Retinal pigment epithelial cell (primary cell): ENCODE results near the gene MRPL34.

Experiments
- DNase-seq: peaks from one replicate; pipeline ENCODE4 v3.0.0-alpha.2; 2010; ENCODE audit warnings: low read depth
- H3K4me3 ChIP-seq: 2 replicates; pipeline ENCODE4 v1.5.1; 2011; ENCODE audit warnings: mild to moderate bottlenecking, low read length, control low read depth, moderate library complexity
- TF ChIP-seq, protein P1 (sequence below): conservative IDR thresholded peaks from 2 replicates; pipeline ENCODE4 v1.5.1; 2011; ENCODE audit warnings: low read depth, low read length, control low read depth, inconsistent platforms

The MRPL34 gene

DNA sequence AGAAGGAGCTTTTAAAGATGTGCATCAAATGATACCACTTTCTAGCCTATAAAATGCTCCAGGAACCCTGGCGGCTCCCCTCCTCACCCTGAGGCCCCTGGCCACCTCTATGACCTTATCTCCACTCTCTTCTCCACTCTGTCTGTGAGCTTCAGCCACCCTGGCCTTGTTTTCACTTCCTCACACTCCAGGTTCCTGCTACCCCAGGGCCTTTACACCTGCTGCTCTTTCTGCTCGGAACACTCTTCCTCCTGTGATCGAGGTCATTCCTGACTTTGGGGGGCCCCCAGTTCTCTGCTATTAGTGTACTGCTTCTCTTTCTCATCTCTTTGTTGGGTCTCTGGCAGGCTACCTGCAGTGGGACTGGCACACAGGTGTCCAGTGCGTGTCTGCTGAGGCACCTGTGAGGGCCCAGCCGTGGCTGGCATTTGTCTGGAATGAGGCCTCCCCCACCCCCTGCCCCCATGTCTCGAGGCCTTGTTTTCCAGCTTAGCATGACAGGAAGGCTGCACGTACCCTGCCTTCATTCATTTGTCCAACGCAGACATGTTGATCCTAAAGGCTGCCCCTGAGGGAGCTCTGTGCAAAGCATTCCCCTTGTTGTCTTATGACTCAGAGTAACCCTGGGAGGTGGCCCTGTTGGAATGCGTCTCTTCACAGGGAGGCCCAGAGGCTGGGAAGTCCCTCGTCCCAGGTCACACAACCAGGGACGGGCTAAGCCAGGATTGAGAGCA, 6.0 kb downstream of the MRPL34 start:
- no peak for DNase-seq
- TF ChIP-seq, protein P1, sequence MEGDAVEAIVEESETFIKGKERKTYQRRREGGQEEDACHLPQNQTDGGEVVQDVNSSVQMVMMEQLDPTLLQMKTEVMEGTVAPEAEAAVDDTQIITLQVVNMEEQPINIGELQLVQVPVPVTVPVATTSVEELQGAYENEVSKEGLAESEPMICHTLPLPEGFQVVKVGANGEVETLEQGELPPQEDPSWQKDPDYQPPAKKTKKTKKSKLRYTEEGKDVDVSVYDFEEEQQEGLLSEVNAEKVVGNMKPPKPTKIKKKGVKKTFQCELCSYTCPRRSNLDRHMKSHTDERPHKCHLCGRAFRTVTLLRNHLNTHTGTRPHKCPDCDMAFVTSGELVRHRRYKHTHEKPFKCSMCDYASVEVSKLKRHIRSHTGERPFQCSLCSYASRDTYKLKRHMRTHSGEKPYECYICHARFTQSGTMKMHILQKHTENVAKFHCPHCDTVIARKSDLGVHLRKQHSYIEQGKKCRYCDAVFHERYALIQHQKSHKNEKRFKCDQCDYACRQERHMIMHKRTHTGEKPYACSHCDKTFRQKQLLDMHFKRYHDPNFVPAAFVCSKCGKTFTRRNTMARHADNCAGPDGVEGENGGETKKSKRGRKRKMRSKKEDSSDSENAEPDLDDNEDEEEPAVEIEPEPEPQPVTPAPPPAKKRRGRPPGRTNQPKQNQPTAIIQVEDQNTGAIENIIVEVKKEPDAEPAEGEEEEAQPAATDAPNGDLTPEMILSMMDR = no peak
- H3K4me3 ChIP-seq = no peak overlapping the region

GRCh38 chr19:17312189-17313113, 6.8 kb downstream of the MRPL34 start:
- H3K4me3 ChIP-seq = no peak overlapping the region
- no peak for DNase-seq
- TF ChIP-seq, protein P1 = no peak

DNA sequence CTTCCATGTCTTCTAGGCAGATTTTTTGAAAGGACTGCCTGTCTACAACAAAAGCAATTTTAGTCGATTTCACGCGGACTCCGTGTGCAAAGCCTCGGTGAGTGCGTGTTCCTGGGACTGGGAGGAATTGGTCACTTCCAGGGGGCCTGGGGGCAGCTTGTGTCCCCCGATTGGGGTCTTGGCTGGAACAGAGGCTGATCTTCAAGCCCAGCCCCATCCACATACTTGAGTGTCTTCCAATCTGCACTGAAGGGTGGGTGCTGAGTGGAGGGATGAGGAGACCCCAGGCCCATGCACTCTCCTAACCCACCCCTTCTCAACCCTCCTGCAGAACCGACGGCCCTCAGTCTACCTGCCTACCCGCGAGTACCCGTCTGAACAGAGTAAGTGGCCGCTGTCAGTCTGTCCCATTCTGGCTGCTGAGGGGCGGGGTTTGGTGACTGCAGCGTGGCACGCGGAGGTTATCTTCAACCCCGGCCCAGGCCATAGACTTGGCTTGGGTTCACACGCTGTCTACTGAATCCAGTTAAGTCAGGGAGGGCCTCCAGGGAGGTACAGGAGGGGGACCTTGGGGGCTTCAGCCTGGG, 8.4 kb downstream of the MRPL34 start:
- TF ChIP-seq, protein P1 = no peak

DNA sequence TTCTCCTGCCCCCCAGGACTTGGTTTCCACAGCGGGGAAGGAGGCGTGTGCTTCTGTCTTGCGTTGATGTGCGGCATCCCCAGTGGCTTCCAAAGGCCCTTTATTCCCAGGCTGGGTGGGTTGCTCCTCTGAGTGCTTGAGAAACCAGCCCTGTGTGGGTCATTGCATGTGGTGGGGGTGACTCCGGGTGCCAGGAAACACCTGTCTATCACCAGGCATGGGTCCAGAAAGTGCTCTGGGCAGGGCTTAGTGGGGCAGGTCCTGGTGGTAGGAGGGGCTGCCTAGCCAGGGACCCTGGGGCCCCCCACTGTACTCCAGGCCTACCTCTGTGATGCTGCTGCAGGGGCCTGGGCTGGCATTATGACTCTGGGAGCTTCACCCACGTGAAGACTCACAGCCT, 13.3 kb downstream of the MRPL34 start:
- DNase-seq = no peak
- TF ChIP-seq, protein P1 = no peak
- H3K4me3 ChIP-seq = no peak overlapping the region

More for the DNA sequence above, 8.4 kb downstream of the MRPL34 start:
- H3K4me3 ChIP-seq = no peak overlapping the region
- DNase-seq = no peak

- no peak overlapping the region for H3K4me3 ChIP-seq
- TF ChIP-seq, protein P1 = no peak
- DNase-seq = no peak
These were observed 14.0 kb downstream of the MRPL34 start for GRCh38 chr19:17319473-17320238.

GRCh38 chr19:17320435-17320834, 14.8 kb downstream of the MRPL34 start:
- H3K4me3 ChIP-seq = no peak overlapping the region
- TF ChIP-seq, protein P1 = no peak
- no peak for DNase-seq
